Measurements from ENCODE around the gene PCDH9.

The PCDH9 gene

DNA sequence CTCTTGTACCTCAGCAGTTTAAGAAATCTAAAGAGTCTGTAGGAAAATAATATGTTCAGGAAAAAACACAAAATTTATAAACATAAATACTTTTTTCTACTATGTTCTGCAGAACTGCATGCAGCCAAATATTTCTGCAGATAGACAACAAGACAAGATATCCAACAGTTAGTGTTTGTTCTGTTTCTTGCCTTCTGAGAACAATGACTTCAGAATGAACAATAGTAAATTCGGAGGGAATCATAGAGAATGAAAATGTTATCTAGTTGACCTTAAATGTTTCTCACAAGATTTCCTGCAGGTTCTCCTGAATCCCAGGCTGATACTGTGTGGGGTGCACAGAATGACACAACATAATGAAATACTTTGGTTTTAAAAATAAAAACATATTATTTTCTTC, 180.4 kb downstream of the PCDH9 start:
- WGBS: 100% methylated on average over 1 of the region's 1 CpG
- Histone ChIP-seq H3K36me3 (ENCODE audit: insufficient read depth, low read length) (no peaks in the 10 kb centered on the region), H3K9ac (ENCODE audit: low read depth, low read length) (no peak overlapping the region), H3K27ac (ENCODE audit: low read depth, low read length) (no peak overlapping the region), H3K27me3 (ENCODE audit: insufficient read depth, low read length) (no peaks in the 10 kb centered on the region), H3K9me3 (ENCODE audit: insufficient read depth, low read depth, low read length) (no peaks in the 10 kb centered on the region), H3K4me1 (ENCODE audit: insufficient read depth, low read length) (peaks cover 6% of the 10 kb centered on the region; the same call in 1 of the 2 replicates), H3K4me3 (ENCODE audit: low read length) (no peak overlapping the region)

DNA sequence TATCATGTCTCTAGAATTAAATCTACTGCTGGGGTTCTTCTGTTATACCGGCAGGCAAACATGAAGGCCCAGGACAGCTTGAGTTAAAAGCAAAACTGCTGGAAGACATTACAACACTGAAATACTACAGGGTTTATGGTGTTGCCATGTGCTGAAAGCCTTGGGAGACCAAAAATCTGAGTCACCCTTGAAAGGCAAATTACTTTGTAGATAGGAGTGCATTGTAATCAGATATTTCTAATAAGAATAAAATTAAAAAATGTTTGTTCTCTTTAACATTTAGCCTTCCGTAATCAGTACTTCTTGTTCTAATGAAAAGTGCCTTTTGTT, 181.3 kb downstream of the PCDH9 start:
- H3K4me3 ChIP-seq (ENCODE audit: low read length): no peak overlapping the region
- no peaks in the 10 kb centered on the region for H3K36me3 ChIP-seq (ENCODE audit: insufficient read depth, low read length)
- no peaks in the 10 kb centered on the region for H3K9me3 ChIP-seq (ENCODE audit: insufficient read depth, low read depth, low read length)
- no peak overlapping the region for H3K9ac ChIP-seq (ENCODE audit: low read depth, low read length)
- no peaks in the 10 kb centered on the region for H3K27me3 ChIP-seq (ENCODE audit: insufficient read depth, low read length)
- H3K27ac ChIP-seq (ENCODE audit: low read depth, low read length): no peak overlapping the region
- H3K4me1 ChIP-seq (ENCODE audit: insufficient read depth, low read length): peaks cover 6% of the 10 kb centered on the region; the same call in 1 of the 2 replicates
- WGBS: 96% methylated on average over 2 of the region's 2 CpGs

DNA sequence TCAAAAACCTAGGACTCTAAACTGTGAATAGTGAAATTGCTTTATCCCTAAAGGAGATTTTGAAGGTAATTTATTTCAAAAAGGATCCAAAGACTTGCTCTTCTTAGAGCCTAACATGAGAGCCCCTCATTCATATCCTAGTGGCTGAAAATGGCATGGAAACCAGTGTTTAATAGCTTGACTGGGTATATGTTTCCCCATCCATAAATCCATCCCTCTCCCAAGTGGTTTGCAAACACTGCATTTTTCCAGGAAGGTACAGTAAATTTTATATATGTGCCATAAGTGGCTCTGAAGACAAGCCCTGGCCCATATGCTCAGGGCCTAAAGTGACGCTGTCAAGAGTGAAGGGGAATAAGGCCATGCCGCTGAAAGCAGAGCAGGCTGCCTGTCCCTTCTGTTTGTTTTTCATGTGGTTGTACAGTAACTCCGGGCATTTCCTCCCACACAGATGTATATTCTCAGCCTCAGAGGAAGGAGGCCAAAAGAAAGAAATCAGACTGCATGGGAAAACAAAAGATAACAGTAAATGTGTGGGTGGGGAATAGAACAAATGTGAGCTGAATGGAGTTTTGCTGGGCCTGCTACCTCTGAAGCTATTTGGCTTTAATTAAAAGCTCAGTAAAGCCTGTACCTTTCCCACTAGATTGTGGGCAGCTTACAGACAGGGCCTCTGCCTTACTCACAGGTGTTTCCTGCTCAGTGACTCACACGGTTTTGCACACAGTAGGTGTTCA, 181.9 kb downstream of the PCDH9 start:
- Histone ChIP-seq H3K9me3 (ENCODE audit: insufficient read depth, low read depth, low read length) (no peaks in the 10 kb centered on the region), H3K4me1 (ENCODE audit: insufficient read depth, low read length) (peaks cover 6% of the 10 kb centered on the region; the same call in 1 of the 2 replicates), H3K36me3 (ENCODE audit: insufficient read depth, low read length) (no peaks in the 10 kb centered on the region), H3K9ac (ENCODE audit: low read depth, low read length) (no peak overlapping the region), H3K27ac (ENCODE audit: low read depth, low read length) (no peak overlapping the region), H3K27me3 (ENCODE audit: insufficient read depth, low read length) (no peaks in the 10 kb centered on the region), H3K4me3 (ENCODE audit: low read length) (no peak overlapping the region)
- WGBS: 80% methylated on average over 3 of the region's 4 CpGs

DNA sequence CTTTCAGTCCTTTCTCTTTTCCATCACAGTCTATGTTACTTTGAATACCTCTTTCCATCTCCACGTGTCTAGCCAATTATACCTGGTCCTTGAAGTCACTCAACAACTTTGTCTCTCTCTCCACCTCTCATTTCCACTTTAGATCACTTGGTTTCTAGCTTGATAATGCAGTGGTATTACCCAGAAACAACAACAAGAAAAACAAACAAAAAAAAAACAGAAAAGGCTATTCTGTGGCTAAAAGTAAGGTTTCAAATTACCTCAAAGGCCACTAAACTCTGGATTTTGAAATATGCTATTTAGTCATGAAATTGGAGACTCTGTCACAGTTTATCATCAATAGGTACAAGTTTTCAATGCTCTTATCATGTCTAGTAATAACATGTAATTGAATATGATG, 184.8 kb downstream of the PCDH9 start:
- WGBS: 85% methylated on average over 1 of the region's 1 CpG
- peaks cover 6% of the 10 kb centered on the region; the same call in 1 of the 2 replicates for H3K4me1 ChIP-seq (ENCODE audit: insufficient read depth, low read length)
- no peaks in the 10 kb centered on the region for H3K27me3 ChIP-seq (ENCODE audit: insufficient read depth, low read length)
- no peak overlapping the region for H3K4me3 ChIP-seq (ENCODE audit: low read length)
- no peaks in the 10 kb centered on the region for H3K9me3 ChIP-seq (ENCODE audit: insufficient read depth, low read depth, low read length)
- no peak overlapping the region for H3K9ac ChIP-seq (ENCODE audit: low read depth, low read length)
- no peaks in the 10 kb centered on the region for H3K36me3 ChIP-seq (ENCODE audit: insufficient read depth, low read length)
- H3K27ac ChIP-seq (ENCODE audit: low read depth, low read length): no peak overlapping the region

DNA sequence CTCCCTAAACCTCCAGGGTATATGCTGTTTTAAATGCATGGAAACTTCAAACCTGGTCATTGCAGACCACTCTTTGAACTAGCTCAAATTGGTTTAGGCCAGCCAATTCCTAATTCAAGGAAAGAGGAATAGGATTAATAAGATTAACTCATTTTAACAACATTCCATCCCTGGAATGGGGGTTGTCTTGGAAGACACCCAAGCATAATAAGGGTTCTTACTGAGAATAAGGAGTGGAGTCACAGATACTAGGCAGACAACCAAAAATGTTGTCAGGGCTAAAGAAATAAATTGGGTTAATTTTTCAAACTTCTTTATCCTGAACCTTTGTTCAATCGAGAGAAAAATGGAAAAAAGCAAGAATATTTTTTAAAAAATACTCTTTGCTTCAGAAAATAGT, 186.2 kb downstream of the PCDH9 start:
- H3K9ac ChIP-seq (ENCODE audit: low read depth, low read length): no peak overlapping the region
- no peaks in the 10 kb centered on the region for H3K36me3 ChIP-seq (ENCODE audit: insufficient read depth, low read length)
- H3K4me3 ChIP-seq (ENCODE audit: low read length): no peak overlapping the region
- no peaks in the 10 kb centered on the region for H3K27me3 ChIP-seq (ENCODE audit: insufficient read depth, low read length)
- peaks cover 6% of the 10 kb centered on the region; the same call in 1 of the 2 replicates for H3K4me1 ChIP-seq (ENCODE audit: insufficient read depth, low read length)
- WGBS: no CpG with 5 or more reads among the region's 1 CpG
- no peak overlapping the region for H3K27ac ChIP-seq (ENCODE audit: low read depth, low read length)
- no peaks in the 10 kb centered on the region for H3K9me3 ChIP-seq (ENCODE audit: insufficient read depth, low read depth, low read length)

DNA sequence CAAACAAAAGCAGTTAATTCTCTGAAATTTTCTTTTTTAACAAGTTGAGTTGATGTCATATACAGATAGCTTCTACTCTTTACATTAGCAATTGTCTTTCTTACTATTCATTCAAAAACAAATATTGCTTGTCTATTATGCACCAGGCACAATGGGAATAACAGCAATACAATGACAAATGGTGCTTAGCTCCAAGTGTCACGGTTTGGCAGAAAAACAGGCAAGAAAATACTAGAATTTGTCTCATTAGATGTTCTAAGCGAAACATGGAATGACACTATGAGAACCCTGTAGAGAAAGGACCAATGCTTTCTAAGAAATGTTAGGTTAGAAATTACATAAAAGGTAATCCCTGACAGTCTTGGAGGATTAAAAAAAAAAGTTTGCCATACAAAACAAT, 187.6 kb downstream of the PCDH9 start:
- H3K27me3 ChIP-seq (ENCODE audit: insufficient read depth, low read length): no peaks in the 10 kb centered on the region
- no peak overlapping the region for H3K9ac ChIP-seq (ENCODE audit: low read depth, low read length)
- H3K9me3 ChIP-seq (ENCODE audit: insufficient read depth, low read depth, low read length): no peaks in the 10 kb centered on the region
- H3K4me3 ChIP-seq (ENCODE audit: low read length): no peak overlapping the region
- H3K4me1 ChIP-seq (ENCODE audit: insufficient read depth, low read length): no peaks in the 10 kb centered on the region; the same call in 1 of the 2 replicates
- H3K27ac ChIP-seq (ENCODE audit: low read depth, low read length): no peak overlapping the region
- WGBS: 93% methylated on average over 1 of the region's 2 CpGs
- H3K36me3 ChIP-seq (ENCODE audit: insufficient read depth, low read length): no peaks in the 10 kb centered on the region

DNA sequence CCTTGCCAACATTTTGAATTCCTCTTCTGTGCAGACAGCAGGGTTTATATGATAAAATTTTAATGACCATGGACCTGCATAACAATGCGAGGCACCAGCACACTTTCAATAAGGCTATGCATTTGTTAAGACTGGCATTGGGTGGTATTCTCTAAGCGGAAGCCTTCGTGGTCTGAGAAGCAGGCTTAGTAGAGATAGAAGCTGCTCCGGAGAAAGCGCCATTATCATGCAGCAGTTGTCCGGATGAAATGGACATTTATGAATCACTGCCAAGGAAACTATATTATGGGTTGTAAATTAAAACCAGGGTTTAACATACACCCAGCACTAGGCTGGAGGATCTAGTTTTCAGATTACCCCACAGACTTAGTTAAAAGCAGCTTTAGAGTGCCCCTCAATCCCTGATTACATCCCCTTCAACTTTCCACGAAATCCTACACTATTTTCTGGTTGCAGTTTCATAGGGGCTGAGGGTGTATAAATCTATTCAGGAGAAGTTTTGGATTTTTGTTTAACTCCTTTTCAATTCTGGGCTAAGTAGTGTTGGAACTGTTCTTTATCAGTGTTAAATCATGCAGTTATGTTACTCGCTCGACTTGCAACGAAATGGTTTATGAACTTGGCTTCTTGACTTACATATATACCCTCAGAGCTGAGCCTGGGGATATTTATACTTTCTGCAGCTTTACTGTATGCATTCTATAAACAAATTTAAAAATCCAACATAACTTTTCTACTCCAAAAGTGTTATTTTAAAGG, 193.3 kb downstream of the PCDH9 start:
- H3K27ac ChIP-seq (ENCODE audit: low read depth, low read length): no peak overlapping the region
- H3K36me3 ChIP-seq (ENCODE audit: insufficient read depth, low read length): no peaks in the 10 kb centered on the region
- 84% methylated on average over 9 of the region's 10 CpGs for WGBS
- H3K27me3 ChIP-seq (ENCODE audit: insufficient read depth, low read length): no peaks in the 10 kb centered on the region
- no peaks in the 10 kb centered on the region for H3K9me3 ChIP-seq (ENCODE audit: insufficient read depth, low read depth, low read length)
- H3K4me3 ChIP-seq (ENCODE audit: low read length): no peak overlapping the region
- peaks cover 8% of the 10 kb centered on the region; the same call in 1 of the 2 replicates for H3K4me1 ChIP-seq (ENCODE audit: insufficient read depth, low read length)
- no peak overlapping the region for H3K9ac ChIP-seq (ENCODE audit: low read depth, low read length)

DNA sequence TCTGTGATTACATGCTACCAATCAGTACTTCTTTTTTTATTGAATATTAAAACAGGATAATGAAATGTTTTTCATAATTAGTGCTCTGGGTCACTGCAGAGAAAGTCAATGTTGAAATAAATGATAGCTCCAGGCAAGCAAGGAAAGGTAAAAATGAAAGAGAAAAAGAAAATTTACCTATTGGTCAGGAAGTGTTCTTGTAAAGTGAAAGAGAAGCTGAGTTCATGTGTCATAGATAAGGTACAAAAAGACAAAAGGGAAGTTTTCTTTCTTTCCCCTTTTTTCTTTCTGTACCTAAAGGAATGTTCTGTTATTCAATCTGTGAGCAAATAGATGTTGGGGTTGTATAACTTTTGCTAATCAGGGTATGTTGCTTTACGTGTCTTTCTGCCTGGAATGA, 197.0 kb downstream of the PCDH9 start:
- peaks cover 8% of the 10 kb centered on the region; the same call in 1 of the 2 replicates for H3K4me1 ChIP-seq (ENCODE audit: insufficient read depth, low read length)
- 90% methylated on average over 1 of the region's 1 CpG for WGBS
- H3K36me3 ChIP-seq (ENCODE audit: insufficient read depth, low read length): no peaks in the 10 kb centered on the region
- H3K9me3 ChIP-seq (ENCODE audit: insufficient read depth, low read depth, low read length): no peaks in the 10 kb centered on the region
- H3K4me3 ChIP-seq (ENCODE audit: low read length): no peak overlapping the region
- no peak overlapping the region for H3K27ac ChIP-seq (ENCODE audit: low read depth, low read length)
- no peak overlapping the region for H3K9ac ChIP-seq (ENCODE audit: low read depth, low read length)
- H3K27me3 ChIP-seq (ENCODE audit: insufficient read depth, low read length): no peaks in the 10 kb centered on the region

DNA sequence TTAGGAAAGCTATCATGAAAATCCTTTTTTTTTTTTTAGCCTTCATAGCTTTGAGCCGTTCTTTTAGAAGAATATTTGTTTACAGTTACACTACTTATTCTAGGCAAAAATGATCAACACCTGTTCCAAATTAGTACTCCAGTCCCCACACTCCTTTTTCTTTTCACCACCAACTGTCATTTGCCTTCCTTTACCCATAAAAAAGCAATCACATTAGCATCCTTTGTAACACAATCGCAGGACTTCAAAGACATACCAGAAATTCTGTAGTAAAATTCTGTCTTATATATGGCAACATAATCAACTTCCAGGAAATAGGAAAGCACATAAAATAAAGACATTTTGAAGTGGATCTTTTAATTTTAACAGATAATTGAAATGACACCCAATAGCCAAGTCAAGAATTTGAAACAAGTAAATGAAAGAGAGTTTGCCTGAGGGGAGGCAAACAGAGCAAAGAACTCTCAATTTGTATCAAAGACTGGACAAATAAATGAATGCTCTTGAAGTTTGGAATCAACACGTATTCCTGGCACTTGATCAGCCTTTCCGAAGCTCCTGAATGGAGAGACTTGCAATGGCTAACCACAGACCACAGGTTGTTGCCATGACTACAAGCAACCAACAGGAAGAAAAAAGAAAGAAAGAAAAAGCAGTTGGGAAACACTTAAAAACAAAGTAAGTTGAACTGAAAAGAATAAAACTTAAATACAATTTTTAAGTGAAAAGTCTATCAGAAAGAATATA, 206.8 kb downstream of the PCDH9 start:
- 62% methylated on average over 4 of the region's 4 CpGs for WGBS
- H3K27ac ChIP-seq (ENCODE audit: low read depth, low read length): no peak overlapping the region

DNA sequence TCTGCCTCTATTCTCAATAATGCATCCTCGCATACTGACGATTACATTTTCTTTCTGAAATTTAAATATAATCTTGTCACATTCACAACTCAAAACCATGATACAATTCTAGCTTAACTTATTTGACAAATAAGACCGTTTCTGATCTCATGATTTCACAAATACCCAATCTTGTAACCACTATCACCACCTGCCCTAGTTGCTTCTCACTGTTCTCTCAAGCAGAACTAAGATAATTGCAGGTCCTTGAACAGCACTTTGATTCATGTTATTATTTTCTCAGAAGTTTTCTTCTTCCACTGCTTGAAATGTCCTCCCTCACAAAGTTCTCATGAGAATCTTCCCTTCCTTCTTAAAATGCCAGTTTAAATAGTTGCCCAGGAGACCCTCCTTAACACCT, 211.4 kb downstream of the PCDH9 start:
- WGBS: 95% methylated on average over 3 of the region's 3 CpGs
- peaks cover 13% of the 10 kb centered on the region for H3K4me1 ChIP-seq (ENCODE audit: insufficient read depth, low read length)
- H3K36me3 ChIP-seq (ENCODE audit: insufficient read depth, low read length): no peaks in the 10 kb centered on the region
- no peak overlapping the region for H3K4me3 ChIP-seq (ENCODE audit: low read length)
- no peak overlapping the region for H3K9ac ChIP-seq (ENCODE audit: low read depth, low read length)
- no peaks in the 10 kb centered on the region for H3K9me3 ChIP-seq (ENCODE audit: insufficient read depth, low read depth, low read length)
- H3K27ac ChIP-seq (ENCODE audit: low read depth, low read length): no peak overlapping the region
- H3K27me3 ChIP-seq (ENCODE audit: insufficient read depth, low read length): no peaks in the 10 kb centered on the region

More for the DNA sequence above, 206.8 kb downstream of the PCDH9 start:
- H3K36me3 ChIP-seq (ENCODE audit: insufficient read depth, low read length): no peaks in the 10 kb centered on the region
- H3K9ac ChIP-seq (ENCODE audit: low read depth, low read length): no peak overlapping the region
- H3K27me3 ChIP-seq (ENCODE audit: insufficient read depth, low read length): no peaks in the 10 kb centered on the region
- peaks cover 15% of the 10 kb centered on the region for H3K4me1 ChIP-seq (ENCODE audit: insufficient read depth, low read length)
- no peaks in the 10 kb centered on the region for H3K9me3 ChIP-seq (ENCODE audit: insufficient read depth, low read depth, low read length)
- H3K4me3 ChIP-seq (ENCODE audit: low read length): no peak overlapping the region

DNA sequence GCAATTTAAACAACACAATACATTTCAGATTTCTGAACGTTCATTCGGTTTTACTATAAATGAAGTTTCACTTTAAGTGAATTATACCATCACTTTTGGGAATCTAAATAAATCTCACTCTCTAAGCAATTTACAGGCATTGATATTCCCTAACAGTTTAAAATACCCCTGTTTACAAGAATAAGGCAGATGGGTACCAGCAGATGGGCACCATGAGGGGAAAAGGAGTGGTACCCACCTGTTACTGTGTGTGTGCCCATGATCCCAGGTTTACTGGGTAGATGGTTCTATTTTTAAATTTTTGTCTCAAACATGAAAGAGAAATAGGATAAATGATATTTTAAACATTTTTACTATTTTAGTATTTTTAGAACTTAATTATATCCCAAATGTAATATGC, 212.9 kb downstream of the PCDH9 start:
- Histone ChIP-seq H3K27ac (ENCODE audit: low read depth, low read length) (no peak overlapping the region), H3K9me3 (ENCODE audit: insufficient read depth, low read depth, low read length) (no peaks in the 10 kb centered on the region), H3K36me3 (ENCODE audit: insufficient read depth, low read length) (no peaks in the 10 kb centered on the region), H3K4me1 (ENCODE audit: insufficient read depth, low read length) (no peaks in the 10 kb centered on the region; the same call in 1 of the 2 replicates), H3K9ac (ENCODE audit: low read depth, low read length) (no peak overlapping the region), H3K4me3 (ENCODE audit: low read length) (no peak overlapping the region), H3K27me3 (ENCODE audit: insufficient read depth, low read length) (no peaks in the 10 kb centered on the region)
- 95% methylated on average over 2 of the region's 2 CpGs for WGBS

All from HUES64 (cell line).